GM18909 (cell line): ENCODE data around the gene BUD31.

Experiments
- ATAC-seq: cut with Tn5 transposase; IDR thresholded peaks from one replicate; pipeline ENCODE4 v1.9.1; 2021; ENCODE audit warnings: mild to moderate bottlenecking; ENCODE audit not compliant: unreplicated experiment, poor library complexity

The BUD31 gene

DNA sequence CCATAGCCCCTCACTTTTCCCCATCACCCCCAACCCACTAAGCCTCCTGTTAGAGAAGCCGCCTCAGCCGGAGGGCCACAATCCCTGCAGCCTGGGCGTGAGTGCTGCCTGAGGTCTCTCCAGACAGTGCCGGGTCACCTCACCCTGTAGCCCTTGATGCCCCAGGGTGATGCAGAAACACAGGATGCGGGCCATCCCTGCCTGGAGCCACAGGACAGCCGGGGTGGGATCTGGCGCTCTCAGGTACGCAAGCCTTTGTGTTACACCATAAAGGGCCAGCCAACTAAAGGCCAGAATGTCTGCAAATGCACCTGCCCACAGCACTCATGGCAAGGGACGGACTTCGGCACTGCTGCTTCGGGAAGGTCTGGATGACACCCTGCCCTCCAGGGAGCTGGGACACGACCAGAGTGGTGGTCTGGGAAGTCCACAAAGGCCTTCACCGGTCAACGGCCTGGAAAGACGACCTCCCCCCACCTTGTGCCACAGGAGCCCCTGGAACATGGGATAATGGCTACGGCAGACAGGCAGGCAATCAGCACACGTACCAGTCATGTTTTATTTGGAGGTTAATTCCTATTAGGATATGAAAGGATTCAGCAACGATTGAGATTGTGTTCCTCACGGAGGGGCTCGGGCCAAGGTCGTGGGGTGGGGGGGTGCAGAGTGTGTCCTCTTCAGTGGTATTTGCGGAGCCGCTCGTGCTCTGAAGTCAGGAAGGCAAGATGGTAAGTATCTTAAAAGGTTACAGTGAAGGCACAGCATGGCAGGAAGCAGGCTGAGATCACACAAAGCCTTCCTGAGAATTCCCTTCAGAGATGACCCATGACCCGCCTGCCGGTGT, 49.1 kb downstream of the BUD31 start:
- ATAC-seq: no peak

DNA sequence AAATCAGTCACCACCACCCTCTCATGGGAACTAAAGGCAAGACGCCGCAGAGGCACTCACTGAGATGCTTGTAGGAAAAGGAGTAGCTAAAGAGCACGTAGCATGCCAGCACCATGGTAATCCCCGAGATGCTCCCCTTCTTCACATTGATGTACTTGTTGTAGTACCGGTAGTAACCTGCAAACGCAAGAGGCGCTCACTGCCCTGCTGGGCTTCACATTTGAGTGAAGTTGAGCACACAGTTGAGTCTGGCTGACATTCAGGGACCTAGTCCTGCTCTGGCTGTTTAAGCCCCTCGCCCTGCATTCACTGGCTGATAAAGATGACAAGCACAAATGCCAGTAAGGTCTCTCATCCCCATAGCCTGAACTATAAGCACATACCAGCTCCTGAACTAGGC, 50.3 kb downstream of the BUD31 start:
- ATAC-seq: no peak

DNA sequence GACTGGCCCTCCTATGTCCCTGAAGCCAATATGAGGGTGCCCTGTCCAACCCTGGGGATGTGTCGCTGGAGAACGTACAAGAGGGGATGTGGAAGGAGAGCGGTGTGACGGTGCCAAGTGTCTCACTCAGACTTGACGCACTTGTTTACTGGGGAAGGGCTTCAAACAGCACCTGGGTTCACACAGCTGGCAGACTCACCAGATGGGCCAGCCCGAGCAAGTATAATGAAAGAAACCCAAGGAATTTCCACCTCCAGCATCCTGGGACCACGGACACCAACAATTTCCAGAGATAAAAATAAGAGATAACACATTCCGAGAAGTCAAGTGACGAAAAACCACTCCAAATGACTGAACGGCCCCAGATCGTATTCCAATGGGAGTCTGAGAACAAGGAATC, 51.9 kb downstream of the BUD31 start:
- ATAC-seq: no peak

DNA sequence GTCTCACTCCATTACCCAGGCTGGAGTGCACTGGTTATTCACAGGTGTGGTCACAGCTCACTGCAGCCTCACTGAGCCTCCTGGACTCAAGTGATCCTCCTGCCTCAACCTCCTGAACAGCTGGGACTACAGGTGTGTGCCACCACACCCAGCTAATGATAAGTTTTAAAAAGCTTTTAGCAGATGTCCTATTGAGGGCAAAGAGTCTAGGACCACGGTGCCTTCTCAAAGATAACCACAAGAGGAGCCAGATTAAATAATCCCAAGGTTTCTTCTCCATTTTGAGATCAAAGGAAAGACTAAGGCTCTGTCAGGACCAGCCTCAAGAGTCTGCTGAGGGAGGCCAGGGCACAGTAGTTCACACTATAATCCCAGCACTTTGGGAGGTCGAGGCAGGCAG, 52.5 kb downstream of the BUD31 start:
- ATAC-seq: no peak

DNA sequence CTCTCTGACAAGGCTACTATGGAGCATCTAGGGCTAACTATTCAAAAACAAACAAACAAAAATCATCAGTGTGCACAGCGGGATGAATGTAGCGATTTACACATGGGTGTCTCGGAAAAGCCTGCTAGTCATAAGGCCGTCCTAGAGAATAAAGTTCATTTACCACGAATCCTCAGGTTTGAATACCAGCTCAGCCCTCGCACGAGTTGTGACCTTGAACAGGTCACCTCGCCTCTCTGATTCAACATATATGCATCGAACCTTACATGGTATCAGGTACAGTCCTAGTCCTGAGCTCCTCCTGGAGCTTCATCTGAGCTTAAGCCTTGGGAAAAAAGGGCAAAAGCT, 56.6 kb downstream of the BUD31 start:
- no peak for ATAC-seq

DNA sequence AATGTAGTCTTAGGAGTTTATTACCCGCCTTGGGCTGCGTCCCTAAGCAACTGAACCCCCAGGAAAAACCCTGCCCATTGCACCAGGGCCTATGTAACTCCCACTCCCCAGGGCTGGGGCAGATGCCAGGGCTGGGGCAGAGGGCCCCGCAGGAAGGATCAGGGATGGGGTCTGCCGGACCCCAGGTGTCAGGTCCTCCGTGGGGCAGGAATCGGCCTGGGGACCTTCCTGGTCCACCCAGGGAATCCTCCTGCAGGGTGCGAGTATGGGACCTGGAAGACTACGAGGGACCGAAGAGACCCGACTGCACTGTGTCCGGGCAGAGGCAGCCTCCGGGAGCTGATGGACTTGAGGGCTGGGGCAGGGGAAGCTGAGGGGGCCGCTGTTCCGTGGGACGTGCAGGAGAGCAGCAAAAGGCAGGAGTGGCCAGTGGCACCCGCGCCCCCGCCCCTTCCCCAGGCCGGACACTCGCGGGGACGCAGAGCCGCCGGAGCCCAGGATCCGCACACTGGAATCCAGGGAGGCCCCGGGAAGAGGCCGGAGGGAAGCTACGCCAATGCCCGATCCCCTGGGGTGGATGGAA, 59.7 kb downstream of the BUD31 start:
- ATAC-seq: no peak
